GM12878 (cell line): Measurements from ENCODE around the gene MEGF6.

ENCODE experiments used
- CTCF ChIP-seq, 3 experiments: IDR thresholded peaks in 2 of 3; conservative IDR thresholded peaks in 1 of 3; 2 replicates each; pipeline ENCODE4 v1.5.1; 2011; ENCODE audit warnings: low read depth in 3 of 3, low read length in 3 of 3, mild to moderate bottlenecking in 3 of 3, control low read depth in 2 of 3, moderate library complexity in 2 of 3, inconsistent platforms in 1 of 3, mixed read lengths in 1 of 3; ENCODE audit not compliant: control insufficient read depth in 2 of 3, insufficient read depth in 1 of 3; ENCODE audit errors: extremely low read depth in 1 of 3
- EP300 ChIP-seq, 2 experiments: fragments of 150-350 bp in 1 of 2; IDR thresholded peaks; 2 replicates each; pipeline ENCODE4 v1.6.1; 2011 to 2012; ENCODE audit warnings: low read depth in 2 of 2, low read length in 2 of 2, borderline replicate concordance in 1 of 2, improper control_type of control experiment in 1 of 2, inconsistent platforms in 1 of 2; ENCODE audit not compliant: control insufficient read depth in 1 of 2
- MEF2A ChIP-seq: IDR thresholded peaks from 2 replicates; pipeline ENCODE4 v1.6.1; 2011; ENCODE audit warnings: low read depth, mild to moderate bottlenecking, low read length, moderate library complexity; ENCODE audit not compliant: insufficient read depth
- MXI1 ChIP-seq: fragments of 150-350 bp; IDR thresholded peaks from 2 replicates; pipeline ENCODE4 v1.6.1; 2011; ENCODE audit warnings: low read depth, mild to moderate bottlenecking, inconsistent platforms, low read length, improper control_type of control experiment
- POU2F2 ChIP-seq: IDR thresholded peaks from 3 replicates; pipeline ENCODE4 v1.6.1; 2011; ENCODE audit warnings: low read depth, mild to moderate bottlenecking, low read length, borderline replicate concordance
- TAF1 ChIP-seq: IDR thresholded peaks from 2 replicates; pipeline ENCODE4 v1.6.1; 2011; ENCODE audit warnings: mild to moderate bottlenecking, low read depth, low read length, borderline replicate concordance

GRCh38 chr1:3569436-3569835 is 41.9 kb downstream of the MEGF6 start:
- TF ChIP-seq CTCF (IDR thresholded peaks at IDR 0.05 in 2 of 3, conservative IDR thresholded peaks at IDR 0.05 in 1 of 3; ENCODE audit: control insufficient read depth in 2 of 3, extremely low read depth in 1 of 3, insufficient read depth in 1 of 3, low read depth in 3 of 3, low read length in 3 of 3), result no peak
- no peak for TF ChIP-seq EP300 (IDR thresholded peaks at IDR 0.05; ENCODE audit: borderline replicate concordance in 1 of 2, control insufficient read depth in 1 of 2, low read depth in 2 of 2, low read length in 2 of 2)
- TF ChIP-seq MEF2A, result no peak
- no peak for TF ChIP-seq POU2F2
- TF ChIP-seq TAF1, result no peak
- TF ChIP-seq MXI1, result no peak
